Esophagus muscularis mucosa (tissue), 3 donors: ENCODE measurements around the gene TRIM49.
"Not testable (repeated sequence)": the region's sequence is repeated elsewhere in the genome, so short reads cannot be mapped to it uniquely, and the experiment has no call there.

Experiments used
- CTCF ChIP-seq, 3 experiments: fragments of 200-600 bp in 2 of 3; fragments of 450-650 bp in 1 of 3; sonication (generic) in 2 of 3; IDR thresholded peaks; one replicate each; pipeline ENCODE4 v1.5.1; 2017 to 2019; ENCODE audit warnings: antibody characterized with exemption in 3 of 3, mild to moderate bottlenecking in 2 of 3, moderate library complexity in 1 of 3
- POLR2A ChIP-seq: fragments of 450-650 bp; IDR thresholded peaks from one replicate; pipeline ENCODE4 v1.6.1; 2017; ENCODE audit warnings: antibody characterized with exemption, moderate library complexity, mild to moderate bottlenecking, low read depth

GRCh38 chr11:89826694-89827093, 18.3 kb upstream of the TRIM49 start:
- not testable (repeated sequence) for TF ChIP-seq CTCF (IDR thresholded peaks at IDR 0.05); POLR2A
